SW480 (cell line): ENCODE results near the gene SATB2.

Experiments
- DNase-seq: peaks from one replicate; pipeline ENCODE4 v3.0.0-alpha.2; 2016; ENCODE audit warnings: low spot score

Gene SATB2

GRCh38 chr2:199257261-199258224 is 200.2 kb downstream of the SATB2 start:
- DNase-seq, result no peak

- peak; percentile 36 for DNase-seq
These were observed 227.6 kb downstream of the SATB2 start for GRCh38 chr2:199230091-199230490.

- peak; percentile 75 for DNase-seq
These were observed 228.6 kb downstream of the SATB2 start for GRCh38 chr2:199228887-199229819.

- no peak for DNase-seq
These were observed 233.9 kb downstream of the SATB2 start for GRCh38 chr2:199223791-199224190.

GRCh38 chr2:199220920-199221319 is 236.8 kb downstream of the SATB2 start:
- DNase-seq, result no peak

GRCh38 chr2:199219551-199219950 is 238.2 kb downstream of the SATB2 start:
- no peak for DNase-seq
